ENCODE measurements around the gene TSPAN18. TPM values are rescaled to one million over a fixed set of nuclear protein-coding genes. Genes with fewer than 3 reads are reported as not detected.
A peak's percentile ranks its signal among the peaks of the same experiment; 100 is the strongest.

TSPAN18 gene
- total RNA-seq, 4 donors from 2014 or later, result 3.6 to 12.4 (median 8.2) TPM

GRCh38 chr11:44817207-44817949 lies 90.6 kb downstream of the TSPAN18 start:
- H3K9me3 ChIP-seq, result no peaks in the 10 kb centered on the region
- no peaks in the 10 kb centered on the region for H3K36me3 ChIP-seq
- WGBS, 2 donors, result 67 to 80% methylated on average over 3 to 4 of the region's 4 CpGs
- no peak overlapping the region for H3K4me3 ChIP-seq (replicated peaks in 1 of 3)
- no peak for DNase-seq
- peak overlapping the region in 1 of 3 donors; percentile 3 for H3K27ac ChIP-seq
- intact Hi-C loops (cut with DNase I), result no loop called here
- TF ChIP-seq POLR2A (IDR thresholded peaks at IDR 0.05) (no peak), CTCF (IDR thresholded peaks at IDR 0.05) (no peak)
- H3K27me3 ChIP-seq, result no peaks in the 10 kb centered on the region
- H3K4me1 ChIP-seq, result peaks cover 8 to 47% of the 10 kb centered on the region in 2 donors

DNA sequence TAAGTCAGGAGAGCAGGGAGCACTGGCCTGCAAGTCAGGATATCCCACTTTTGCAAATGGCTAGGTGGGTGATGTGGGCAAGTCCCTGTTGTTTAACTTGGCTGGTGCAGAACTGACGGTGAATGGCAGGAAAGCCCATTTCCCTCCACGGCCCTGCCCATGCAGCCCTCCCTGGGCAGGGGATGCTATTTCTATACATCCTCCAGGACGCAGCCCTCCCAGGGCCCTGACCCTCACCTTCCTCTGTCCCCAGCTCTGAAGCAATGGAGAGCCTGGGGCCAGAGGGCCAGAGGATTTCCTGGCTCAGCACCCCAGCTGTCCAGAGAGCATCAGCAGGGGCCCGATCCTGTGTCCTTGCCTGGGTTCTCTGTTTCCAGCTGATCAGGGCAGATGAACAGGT lies 91.3 kb downstream of the TSPAN18 start:
- DNase-seq, result peak; percentile 14 to 26
- 82 to 95% methylated on average over 3 to 4 of the region's 4 CpGs for WGBS, 2 donors
- H3K27ac ChIP-seq, result no peak overlapping the region
- H3K4me3 ChIP-seq (replicated peaks in 1 of 3), result no peak overlapping the region
- no peaks in the 10 kb centered on the region for H3K27me3 ChIP-seq
- no peaks in the 10 kb centered on the region for H3K9me3 ChIP-seq
- TF ChIP-seq POLR2A (IDR thresholded peaks at IDR 0.05), result no peak
- no peak for TF ChIP-seq CTCF (IDR thresholded peaks at IDR 0.05)
- no peaks in the 10 kb centered on the region for H3K36me3 ChIP-seq
- H3K4me1 ChIP-seq, result peaks cover 1 to 40% of the 10 kb centered on the region in 2 donors
- intact Hi-C loops (cut with DNase I), result no loop called here

- no peak for DNase-seq
- Histone ChIP-seq H3K4me3 (replicated peaks in 1 of 3) (no peak overlapping the region), H3K9me3 (no peaks in the 10 kb centered on the region), H3K27ac (no peak overlapping the region), H3K27me3 (no peaks in the 10 kb centered on the region), H3K36me3 (no peaks in the 10 kb centered on the region), H3K4me1 (peaks cover 0 to 32% of the 10 kb centered on the region in 2 donors)
- no peak for TF ChIP-seq CTCF (IDR thresholded peaks at IDR 0.05)
- no peak for TF ChIP-seq POLR2A (IDR thresholded peaks at IDR 0.05)
- intact Hi-C loops (cut with DNase I), result no loop called here
- WGBS, 2 donors, result 90 to 91% methylated on average over 8 of the region's 8 CpGs
These were observed 92.6 kb downstream of the TSPAN18 start for GRCh38 chr11:44819346-44819745.

- Histone ChIP-seq H3K9me3 (no peaks in the 10 kb centered on the region), H3K4me3 (replicated peaks in 1 of 3) (no peak overlapping the region), H3K27me3 (no peaks in the 10 kb centered on the region), H3K27ac (no peak overlapping the region), H3K36me3 (no peaks in the 10 kb centered on the region), H3K4me1 (peaks cover 0 to 13% of the 10 kb centered on the region in 2 donors)
- 50 to 67% methylated on average over 2 of the region's 2 CpGs for WGBS, 2 donors
- TF ChIP-seq POLR2A (IDR thresholded peaks at IDR 0.05) (no peak), CTCF (IDR thresholded peaks at IDR 0.05) (no peak)
- no peak for DNase-seq
- intact Hi-C loops (cut with DNase I), result no loop called here
These were observed 95.6 kb downstream of the TSPAN18 start for GRCh38 chr11:44822369-44822768.

DNA sequence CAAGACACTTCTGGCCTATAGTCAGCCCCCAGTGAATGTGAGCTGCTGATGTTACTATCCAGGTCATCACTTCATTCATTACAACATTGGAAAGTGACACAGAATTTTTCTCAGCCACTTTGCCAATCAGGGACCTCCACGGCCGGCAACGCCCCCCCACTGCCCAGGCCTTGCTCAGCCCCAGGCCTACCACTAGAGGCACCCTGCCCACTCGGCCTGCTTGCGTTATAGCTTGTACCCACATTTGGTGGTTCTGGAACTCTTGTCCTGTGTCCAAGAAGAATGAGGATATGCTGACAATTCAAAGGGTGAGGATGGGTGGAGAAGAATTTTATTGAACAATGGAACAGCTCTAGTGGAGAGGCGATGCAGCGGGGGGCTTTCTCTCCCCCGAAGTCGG lies 96.2 kb downstream of the TSPAN18 start:
- H3K4me3 ChIP-seq (replicated peaks in 1 of 3), result no peak overlapping the region
- H3K27ac ChIP-seq, result no peak overlapping the region
- DNase-seq, result no peak
- H3K36me3 ChIP-seq, result no peaks in the 10 kb centered on the region
- 76 to 95% methylated on average over 9 of the region's 9 CpGs for WGBS, 2 donors
- H3K27me3 ChIP-seq, result no peaks in the 10 kb centered on the region
- peaks cover 0 to 10% of the 10 kb centered on the region in 2 donors for H3K4me1 ChIP-seq
- H3K9me3 ChIP-seq, result no peaks in the 10 kb centered on the region
- TF ChIP-seq CTCF (IDR thresholded peaks at IDR 0.05) (no peak), POLR2A (IDR thresholded peaks at IDR 0.05) (no peak)
- intact Hi-C loops (cut with DNase I), result no loop called here

Data from thyroid gland (tissue), 4 donors.